WTC11 (cell line): ENCODE measurements around the gene ANKRD33. TPM values are rescaled to one million over a fixed set of nuclear protein-coding genes. Genes with fewer than 3 reads are reported as not detected.

Source experiments
- ATAC-seq: fragments of 200-7000 bp; cut with Tn5 transposase; 2 replicates; pipeline ENCODE4 v1.10.0; 2021; ENCODE audit warnings: mild to moderate bottlenecking, moderate library complexity
- CTCF ChIA-PET: fragments of 300-600 bp; sonication (Branson Sonifier 250); formaldehyde crosslinking; loops from one replicate; lab custom pipeline; 2021; ENCODE audit warnings: antibody characterized with exemption; lab: Charles Lee
- POLR2A ChIA-PET: fragments of 350-600 bp; sonication (Branson Sonifier 250); formaldehyde crosslinking; loops from one replicate; lab custom pipeline; 2021; ENCODE audit warnings: antibody characterized with exemption; lab: Charles Lee
- DNase-seq: peaks from one replicate; pipeline ENCODE4 v3.0.0; 2021; ENCODE audit warnings: low spot score
- H3K27ac Mint-ChIP-seq: 2 replicates; pipeline ENCODE4 v1.8.0; 2021; ENCODE audit warnings: mixed read lengths
- H3K27me3 Mint-ChIP-seq: 2 replicates; pipeline ENCODE4 v1.8.0; 2021; ENCODE audit warnings: low read depth, mild to moderate bottlenecking, moderate library complexity, mixed read lengths
- H3K36me3 Mint-ChIP-seq: 2 replicates; pipeline ENCODE4 v1.8.0; 2021; ENCODE audit warnings: mixed read lengths
- H3K4me1 Mint-ChIP-seq: 2 replicates; pipeline ENCODE4 v1.8.0; 2022; ENCODE audit warnings: mixed read lengths
- H3K4me3 Mint-ChIP-seq: 2 replicates; pipeline ENCODE4 v1.8.0; 2021; ENCODE audit warnings: mild to moderate bottlenecking, moderate library complexity, mixed read lengths
- H3K9me3 Mint-ChIP-seq: 2 replicates; pipeline ENCODE4 v1.8.0; 2021; ENCODE audit warnings: mixed read lengths
- CDX4 ChIP-seq: fragments of 250-450 bp; sonication (Bioruptor Pico); IDR thresholded peaks from 2 replicates; pipeline ENCODE4 v1.9.0; 2021; ENCODE audit warnings: moderate library complexity, mild to moderate bottlenecking, inconsistent platforms, borderline replicate concordance
- CTCF ChIP-seq: fragments of 200-600 bp; IDR thresholded peaks from 2 replicates; pipeline ENCODE4 v1.8.0; 2022; ENCODE audit warnings: antibody characterized with exemption
- E2F4 ChIP-seq: sonication (generic); formaldehyde crosslinking; IDR thresholded peaks from 2 replicates; pipeline ENCODE4 v1.8.1; 2022; ENCODE audit warnings: low read depth, mild to moderate bottlenecking, moderate library complexity, missing genetic modification reagents, borderline replicate concordance
- ELF4 ChIP-seq: sonication (generic); formaldehyde crosslinking; IDR thresholded peaks from 2 replicates; pipeline ENCODE4 v1.8.1; 2022; ENCODE audit warnings: low read depth, mild to moderate bottlenecking, moderate library complexity, missing genetic modification reagents
- FOXK1 ChIP-seq: sonication (generic); formaldehyde crosslinking; IDR thresholded peaks from 2 replicates; pipeline ENCODE4 v1.8.0; 2022; ENCODE audit warnings: mild to moderate bottlenecking, moderate library complexity, missing genetic modification reagents
- GABPB1 ChIP-seq: sonication (generic); formaldehyde crosslinking; IDR thresholded peaks from 2 replicates; pipeline ENCODE4 v1.8.1; 2023; ENCODE audit warnings: mild to moderate bottlenecking, missing genetic modification reagents
- GRHL2 ChIP-seq: fragments of 250-450 bp; sonication (Bioruptor Pico); IDR thresholded peaks from 2 replicates; pipeline ENCODE4 v1.8.0; 2022; ENCODE audit warnings: mild to moderate bottlenecking, moderate library complexity; ENCODE audit not compliant: insufficient replicate concordance, severe bottlenecking
- HMGXB4 ChIP-seq: sonication (generic); formaldehyde crosslinking; IDR thresholded peaks from 2 replicates; pipeline ENCODE4 v1.8.1; 2023; ENCODE audit warnings: mild to moderate bottlenecking, moderate library complexity, missing genetic modification reagents
- OVOL2 ChIP-seq: fragments of 250-450 bp; sonication (Bioruptor Pico); IDR thresholded peaks from 2 replicates; pipeline ENCODE4 v1.9.0; 2021; ENCODE audit warnings: mild to moderate bottlenecking, borderline replicate concordance
- RELA ChIP-seq: sonication (generic); formaldehyde crosslinking; IDR thresholded peaks from 2 replicates; pipeline ENCODE4 v1.8.1; 2022; ENCODE audit warnings: missing genetic modification reagents, mild to moderate bottlenecking, borderline replicate concordance
- SMAD4 ChIP-seq: sonication (generic); formaldehyde crosslinking; IDR thresholded peaks from 2 replicates; pipeline ENCODE4 v1.8.0; 2022; ENCODE audit warnings: mild to moderate bottlenecking, missing genetic modification reagents
- SOX15 ChIP-seq: fragments of 250-450 bp; sonication (Bioruptor Pico); IDR thresholded peaks from 2 replicates; pipeline ENCODE4 v1.9.0; 2021; ENCODE audit warnings: mild to moderate bottlenecking
- TP53 ChIP-seq: sonication (generic); formaldehyde crosslinking; IDR thresholded peaks from 2 replicates; pipeline ENCODE4 v1.8.1; 2023; ENCODE audit warnings: mild to moderate bottlenecking, missing genetic modification reagents
- ZBTB21 ChIP-seq: sonication (generic); formaldehyde crosslinking; IDR thresholded peaks from 2 replicates; pipeline ENCODE4 v1.8.1; 2023; ENCODE audit warnings: mild to moderate bottlenecking, missing genetic modification reagents, borderline replicate concordance
- ZBTB43 ChIP-seq: sonication (generic); formaldehyde crosslinking; IDR thresholded peaks from 2 replicates; pipeline ENCODE4 v1.8.1; 2023; ENCODE audit warnings: mild to moderate bottlenecking, missing genetic modification reagents
- ZNF396 ChIP-seq: fragments of 250-450 bp; sonication (Bioruptor Pico); IDR thresholded peaks from 2 replicates; pipeline ENCODE4 v1.8.0; 2021; ENCODE audit warnings: mild to moderate bottlenecking, moderate library complexity, borderline replicate concordance
- ZNF423 ChIP-seq: fragments of 250-450 bp; sonication (Bioruptor Pico); IDR thresholded peaks from 2 replicates; pipeline ENCODE4 v2.1.2; 2022; ENCODE audit warnings: mild to moderate bottlenecking, moderate library complexity
- ZNF512 ChIP-seq: sonication (generic); formaldehyde crosslinking; IDR thresholded peaks from 2 replicates; pipeline ENCODE4 v1.8.1; 2022; ENCODE audit warnings: missing genetic modification reagents, borderline replicate concordance
- total RNA-seq: library from RNA; stranded (reverse); gene quantifications from 3 replicates; pipeline ENCODE4 v1.2.3, GENCODE V29; 2021

Gene ANKRD33
- total RNA-seq, 1 experiment from 2014 or later, result 1.7 TPM

- H3K4me3 Mint-ChIP-seq, result no peak overlapping the region
- peaks cover 2% of the 10 kb centered on the region; the same call in 1 of the 2 replicates for H3K4me1 Mint-ChIP-seq
- ChIA-PET CTCF (interaction anchor here (1.1 to 6.4 kb wide), 26 partner anchors 8 to 475 kb away, joined by 3 to 91 read pairs (median 5); partner anchors contain the start of gene ACVRL1), POLR2A (no interaction called here)
- no peak for ATAC-seq
- H3K9me3 Mint-ChIP-seq, result no peaks in the 10 kb centered on the region
- H3K27me3 Mint-ChIP-seq, result 0 out of 2 replicates have a peak, but pooled peaks cover 2% of the 10 kb centered on the region
- no peak for DNase-seq
- no peak overlapping the region for H3K27ac Mint-ChIP-seq
- no peaks in the 10 kb centered on the region for H3K36me3 Mint-ChIP-seq
- no peak for TF ChIP-seq GRHL2 (CRISPR knock-in tag)
- TF ChIP-seq GABPB1 (CRISPR knock-in tag), result no peak
- no peak for TF ChIP-seq RELA (CRISPR knock-in tag)
These were observed 7.7 kb downstream of the ANKRD33 start for GRCh38 chr12:51895378-51896135.

GRCh38 chr12:51896236-51896635, 8.3 kb downstream of the ANKRD33 start:
- H3K9me3 Mint-ChIP-seq, result no peaks in the 10 kb centered on the region
- H3K4me3 Mint-ChIP-seq, result no peak overlapping the region
- H3K4me1 Mint-ChIP-seq, result peaks cover 2% of the 10 kb centered on the region; the same call in 1 of the 2 replicates
- H3K27ac Mint-ChIP-seq, result no peak overlapping the region
- no peaks in the 10 kb centered on the region for H3K36me3 Mint-ChIP-seq
- 0 out of 2 replicates have a peak, but pooled peaks cover 2% of the 10 kb centered on the region for H3K27me3 Mint-ChIP-seq
- no peak for TF ChIP-seq FOXK1 (CRISPR knock-in tag)
- no peak for TF ChIP-seq ZBTB43 (CRISPR knock-in tag)
- no peak for TF ChIP-seq E2F4
- ChIA-PET POLR2A (no interaction called here), CTCF (interaction anchor here (0.9 to 6.4 kb wide), 8 partner anchors 18 to 127 kb away, joined by 3 to 91 read pairs (median 8); no protein-coding TSS in a partner anchor)
- ATAC-seq (no peak; the same call in 1 of the 2 replicates), DNase-seq (no peak)

GRCh38 chr12:51897181-51897580, 9.3 kb downstream of the ANKRD33 start:
- ChIA-PET CTCF (interaction anchor here (2.1 to 6.4 kb wide), 3 partner anchors 17 to 74 kb away, joined by 6 to 91 read pairs (median 43); no protein-coding TSS in a partner anchor), POLR2A (interaction anchor here (0.9 kb wide), 1 partner anchor 24 kb away, joined by 3 read pairs; no protein-coding TSS in a partner anchor)
- Mint-ChIP-seq H3K36me3 (no peaks in the 10 kb centered on the region), H3K9me3 (no peaks in the 10 kb centered on the region), H3K4me3 (no peak overlapping the region), H3K27me3 (0 out of 2 replicates have a peak, but pooled peaks cover 2% of the 10 kb centered on the region), H3K27ac (no peak overlapping the region), H3K4me1 (peaks cover 2% of the 10 kb centered on the region; the same call in 1 of the 2 replicates)
- ATAC-seq (no peak), DNase-seq (no peak)
- TF ChIP-seq HMGXB4 (CRISPR knock-in tag), result no peak
- TF ChIP-seq GRHL2 (CRISPR knock-in tag), result no peak
- TF ChIP-seq GABPB1 (CRISPR knock-in tag), result no peak
- TF ChIP-seq OVOL2 (CRISPR knock-in tag), result no peak
- TF ChIP-seq SMAD4, result no peak

GRCh38 chr12:51898506-51898905, 10.6 kb downstream of the ANKRD33 start:
- POLR2A ChIA-PET, result no interaction called here
- CTCF ChIA-PET, result interaction anchor here (0.6 to 3.0 kb wide), 3 partner anchors 9 to 28 kb away, joined by 3 to 23 read pairs (median 6); no protein-coding TSS in a partner anchor
- Mint-ChIP-seq H3K27me3 (0 out of 2 replicates have a peak, but pooled peaks cover 2% of the 10 kb centered on the region), H3K27ac (no peak overlapping the region), H3K4me3 (no peak overlapping the region), H3K9me3 (no peaks in the 10 kb centered on the region), H3K36me3 (no peaks in the 10 kb centered on the region), H3K4me1 (peaks cover 2% of the 10 kb centered on the region; the same call in 1 of the 2 replicates)
- DNase-seq, result no peak
- ATAC-seq, result no peak
- TF ChIP-seq CDX4 (CRISPR knock-in tag) (no peak), ELF4 (no peak), ZNF512 (CRISPR knock-in tag) (no peak), ZNF396 (CRISPR knock-in tag) (no peak), CTCF (no peak), ZBTB21 (CRISPR knock-in tag) (no peak), TP53 (no peak), SOX15 (CRISPR knock-in tag) (no peak), ZNF423 (CRISPR knock-in tag) (no peak)
